ENCODE data around the gene F5.
"Not testable (repeated sequence)": the region's sequence is repeated elsewhere in the genome, so short reads cannot be mapped to it uniquely, and the experiment has no call there.

Gene F5

DNA sequence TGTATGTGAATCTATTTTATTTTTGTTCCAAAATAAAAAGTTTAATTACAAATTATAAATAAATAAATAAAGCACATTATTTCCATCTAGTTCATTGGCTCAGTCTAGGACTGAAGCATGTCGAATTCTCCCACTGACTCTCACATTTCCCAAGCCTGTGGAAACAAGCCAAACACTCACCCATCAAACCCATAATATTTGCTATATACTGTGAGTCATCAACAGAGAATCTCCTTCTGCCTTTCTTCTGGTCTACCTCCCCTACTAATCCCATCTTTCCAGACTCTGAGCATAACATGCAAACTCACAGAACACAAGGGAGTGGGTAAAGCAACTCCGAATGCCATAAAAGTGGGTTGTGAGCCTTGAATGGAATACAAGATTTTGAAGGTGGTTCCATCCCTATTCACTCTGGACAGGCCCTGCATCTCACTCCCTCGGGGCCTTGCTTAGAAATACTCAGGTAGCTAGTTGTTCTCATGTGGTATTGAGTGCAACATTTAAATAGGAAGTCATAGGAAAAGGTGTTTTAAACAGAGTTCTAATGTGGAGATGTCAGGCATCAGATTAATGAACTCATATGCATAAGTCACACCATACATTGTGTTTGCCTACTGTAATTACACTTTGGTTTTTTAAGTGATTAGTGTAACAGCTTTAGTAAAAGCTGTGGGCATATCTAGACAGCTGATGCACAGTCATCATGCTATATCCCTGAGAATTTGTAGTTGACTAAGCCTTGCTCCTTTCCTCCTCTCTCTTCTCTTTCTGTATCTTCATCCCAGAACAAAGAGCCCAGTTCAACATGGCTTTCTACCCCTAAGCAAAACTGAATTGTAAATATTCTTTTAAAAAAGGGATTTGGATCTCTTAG is 47.0 kb downstream of the F5 start:
- Histone ChIP-seq H3K4me3 (replicated peaks; ENCODE audit: low read depth, low read length) (no peak overlapping the region), H3K27me3 (replicated peaks; ENCODE audit: control insufficient read depth, insufficient read depth, low read length) (no peaks in the 10 kb centered on the region), H3K36me3 (ENCODE audit: control insufficient read depth, insufficient read depth, low read length) (no peaks in the 10 kb centered on the region)
- no peak for DNase-seq (ENCODE audit: extremely low read depth, insufficient read length)
- TF ChIP-seq, protein P1, sequence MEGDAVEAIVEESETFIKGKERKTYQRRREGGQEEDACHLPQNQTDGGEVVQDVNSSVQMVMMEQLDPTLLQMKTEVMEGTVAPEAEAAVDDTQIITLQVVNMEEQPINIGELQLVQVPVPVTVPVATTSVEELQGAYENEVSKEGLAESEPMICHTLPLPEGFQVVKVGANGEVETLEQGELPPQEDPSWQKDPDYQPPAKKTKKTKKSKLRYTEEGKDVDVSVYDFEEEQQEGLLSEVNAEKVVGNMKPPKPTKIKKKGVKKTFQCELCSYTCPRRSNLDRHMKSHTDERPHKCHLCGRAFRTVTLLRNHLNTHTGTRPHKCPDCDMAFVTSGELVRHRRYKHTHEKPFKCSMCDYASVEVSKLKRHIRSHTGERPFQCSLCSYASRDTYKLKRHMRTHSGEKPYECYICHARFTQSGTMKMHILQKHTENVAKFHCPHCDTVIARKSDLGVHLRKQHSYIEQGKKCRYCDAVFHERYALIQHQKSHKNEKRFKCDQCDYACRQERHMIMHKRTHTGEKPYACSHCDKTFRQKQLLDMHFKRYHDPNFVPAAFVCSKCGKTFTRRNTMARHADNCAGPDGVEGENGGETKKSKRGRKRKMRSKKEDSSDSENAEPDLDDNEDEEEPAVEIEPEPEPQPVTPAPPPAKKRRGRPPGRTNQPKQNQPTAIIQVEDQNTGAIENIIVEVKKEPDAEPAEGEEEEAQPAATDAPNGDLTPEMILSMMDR (IDR thresholded peaks at IDR 0.05; ENCODE audit: insufficient read depth, low read length, poor library complexity, severe bottlenecking), result no peak

DNA sequence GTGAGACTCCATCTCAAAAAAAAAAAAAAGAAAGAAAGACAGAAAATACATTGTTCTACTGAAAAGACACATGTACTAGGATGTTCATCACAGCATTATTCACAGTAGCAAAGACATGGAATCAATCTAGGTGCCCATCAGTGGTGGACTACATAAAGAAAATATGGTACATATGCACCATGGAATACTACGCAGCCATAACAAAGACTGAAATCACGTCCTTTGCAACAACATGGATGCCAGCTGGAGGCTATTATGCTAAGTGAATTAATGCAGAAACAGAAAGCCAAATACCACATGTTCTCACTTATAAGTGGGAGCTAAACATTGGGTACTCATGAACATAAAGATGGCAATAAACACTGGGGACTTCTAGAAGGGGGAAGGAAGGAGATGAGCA is 51.6 kb downstream of the F5 start:
- H3K36me3 ChIP-seq (ENCODE audit: control insufficient read depth, insufficient read depth, low read length), result no peaks in the 10 kb centered on the region
- TF ChIP-seq, protein P1 (IDR thresholded peaks at IDR 0.05; ENCODE audit: insufficient read depth, low read length, poor library complexity, severe bottlenecking), result no peak
- no peaks in the 10 kb centered on the region for H3K27me3 ChIP-seq (replicated peaks; ENCODE audit: control insufficient read depth, insufficient read depth, low read length)
- no peak for DNase-seq (ENCODE audit: extremely low read depth, insufficient read length)
- no peak overlapping the region for H3K4me3 ChIP-seq (replicated peaks; ENCODE audit: low read depth, low read length)

DNA sequence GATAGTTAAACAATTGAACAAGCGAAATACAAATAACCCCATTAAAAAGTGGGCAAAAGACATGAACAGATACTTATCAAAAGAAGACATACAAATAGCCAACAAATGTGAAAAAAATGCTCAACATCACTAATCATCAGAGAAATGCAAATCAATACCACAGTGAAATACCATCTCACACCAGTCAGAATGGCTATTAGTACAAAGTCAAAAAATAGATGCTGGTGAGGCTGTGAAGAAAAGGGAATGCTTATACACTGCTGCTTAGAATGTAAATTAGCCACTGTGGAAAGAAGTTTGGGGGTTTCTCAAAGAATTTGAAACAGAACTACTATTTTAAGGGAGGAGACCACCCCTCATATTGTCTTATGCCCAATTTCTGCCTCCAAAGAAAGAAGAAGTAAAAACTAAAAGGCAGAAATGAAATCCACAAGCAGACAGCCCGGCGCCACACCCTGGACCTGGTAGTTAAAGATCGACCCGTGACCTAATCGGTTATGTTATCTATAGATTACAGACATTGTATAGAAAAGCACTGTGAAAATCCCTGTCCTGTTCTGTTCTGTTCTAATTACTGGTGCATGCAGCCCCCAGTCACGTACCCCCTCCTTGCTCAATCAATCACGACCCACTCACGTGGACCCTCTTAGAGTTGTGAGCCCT is 52.6 kb downstream of the F5 start:
- not testable (repeated sequence) for H3K36me3 ChIP-seq (ENCODE audit: control insufficient read depth, insufficient read depth, low read length); H3K27me3 ChIP-seq (replicated peaks; ENCODE audit: control insufficient read depth, insufficient read depth, low read length); H3K4me3 ChIP-seq (replicated peaks; ENCODE audit: low read depth, low read length); DNase-seq (ENCODE audit: extremely low read depth, insufficient read length)

DNA sequence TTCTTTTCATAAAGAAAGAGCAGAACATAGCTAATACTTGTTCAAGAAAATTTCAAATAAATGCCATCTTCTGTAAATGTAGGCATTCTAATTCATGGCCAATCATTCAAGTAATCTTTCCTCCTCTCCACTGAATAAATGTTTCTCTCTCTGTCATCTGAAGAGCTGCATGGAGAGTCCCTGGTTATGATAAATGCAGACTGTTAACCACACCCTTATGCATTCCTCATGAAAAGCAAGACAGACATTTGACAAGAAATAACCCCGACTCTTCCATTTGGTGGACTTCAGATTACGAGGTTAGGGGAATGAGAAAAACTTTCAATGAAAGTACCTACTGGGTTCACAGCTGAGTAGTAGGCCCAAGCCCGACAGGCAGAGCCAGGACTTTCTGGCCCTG is 55.8 kb downstream of the F5 start:
- Histone ChIP-seq H3K4me3 (replicated peaks; ENCODE audit: low read depth, low read length) (no peak overlapping the region), H3K36me3 (ENCODE audit: control insufficient read depth, insufficient read depth, low read length) (no peaks in the 10 kb centered on the region), H3K27me3 (replicated peaks; ENCODE audit: control insufficient read depth, insufficient read depth, low read length) (no peaks in the 10 kb centered on the region)
- TF ChIP-seq, protein P1 (IDR thresholded peaks at IDR 0.05; ENCODE audit: insufficient read depth, low read length, poor library complexity, severe bottlenecking), result no peak
- DNase-seq (ENCODE audit: extremely low read depth, insufficient read length), result no peak

DNA sequence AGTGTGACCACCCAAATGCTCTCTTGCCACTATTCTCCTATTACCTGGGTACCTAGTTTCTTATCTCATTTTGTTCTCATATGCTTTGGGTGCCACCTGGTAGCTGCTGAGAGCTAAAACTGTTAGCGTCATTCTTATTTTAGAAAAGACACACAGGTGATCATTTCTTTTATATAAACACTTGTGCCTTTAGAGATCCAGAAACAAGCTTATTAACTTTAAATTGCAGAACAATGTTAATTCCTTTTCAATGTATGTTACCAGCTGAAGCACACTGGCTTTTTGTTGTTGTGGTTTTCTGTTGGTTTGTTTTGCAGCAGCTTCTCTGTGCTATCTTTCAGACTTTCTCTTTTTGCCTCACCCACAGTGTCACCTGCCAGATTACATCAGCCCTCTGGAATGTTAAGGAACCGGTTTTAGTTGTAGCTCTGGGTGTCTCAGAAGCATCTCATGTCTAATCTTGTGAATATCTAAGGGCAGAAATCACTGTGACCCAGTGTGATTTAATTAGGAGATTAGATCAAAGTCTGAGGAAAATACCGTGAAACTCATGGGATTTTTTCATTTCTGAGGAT is 57.1 kb downstream of the F5 start:
- Histone ChIP-seq H3K27me3 (replicated peaks; ENCODE audit: control insufficient read depth, insufficient read depth, low read length) (no peaks in the 10 kb centered on the region), H3K36me3 (ENCODE audit: control insufficient read depth, insufficient read depth, low read length) (no peaks in the 10 kb centered on the region), H3K4me3 (replicated peaks; ENCODE audit: low read depth, low read length) (no peak overlapping the region)
- DNase-seq (ENCODE audit: extremely low read depth, insufficient read length), result no peak
- TF ChIP-seq, protein P1 (IDR thresholded peaks at IDR 0.05; ENCODE audit: insufficient read depth, low read length, poor library complexity, severe bottlenecking), result no peak
